ENCODE data around the gene SUPT3H. TPM values are rescaled to one million over a fixed set of nuclear protein-coding genes. Genes with fewer than 3 reads are reported as not detected.
A peak's percentile ranks its signal among the peaks of the same experiment; 100 is the strongest.

SUPT3H gene
- total RNA-seq, 1 donor: 10.6 TPM

DNA sequence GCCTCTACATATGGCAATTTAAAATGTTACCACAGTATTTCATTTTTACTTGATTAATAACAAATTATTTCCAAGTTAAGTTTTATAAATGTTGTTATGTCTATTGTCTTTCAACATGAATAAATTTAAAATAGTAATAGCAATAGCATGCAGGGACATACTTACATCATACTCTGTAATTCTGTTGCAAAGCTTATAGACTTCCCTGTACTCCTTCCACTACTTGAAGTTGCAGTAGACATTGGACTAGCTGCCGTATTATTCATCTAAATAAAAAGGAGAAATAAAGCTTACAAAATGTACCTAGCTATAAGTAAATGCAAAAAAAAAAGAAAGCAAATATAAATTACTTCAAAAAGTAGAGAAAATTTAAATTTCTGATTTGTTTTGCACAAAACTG, 12.7 kb downstream of the SUPT3H start:
- no peak for DNase-seq (ENCODE audit: low read depth)
- TF ChIP-seq, protein P1, sequence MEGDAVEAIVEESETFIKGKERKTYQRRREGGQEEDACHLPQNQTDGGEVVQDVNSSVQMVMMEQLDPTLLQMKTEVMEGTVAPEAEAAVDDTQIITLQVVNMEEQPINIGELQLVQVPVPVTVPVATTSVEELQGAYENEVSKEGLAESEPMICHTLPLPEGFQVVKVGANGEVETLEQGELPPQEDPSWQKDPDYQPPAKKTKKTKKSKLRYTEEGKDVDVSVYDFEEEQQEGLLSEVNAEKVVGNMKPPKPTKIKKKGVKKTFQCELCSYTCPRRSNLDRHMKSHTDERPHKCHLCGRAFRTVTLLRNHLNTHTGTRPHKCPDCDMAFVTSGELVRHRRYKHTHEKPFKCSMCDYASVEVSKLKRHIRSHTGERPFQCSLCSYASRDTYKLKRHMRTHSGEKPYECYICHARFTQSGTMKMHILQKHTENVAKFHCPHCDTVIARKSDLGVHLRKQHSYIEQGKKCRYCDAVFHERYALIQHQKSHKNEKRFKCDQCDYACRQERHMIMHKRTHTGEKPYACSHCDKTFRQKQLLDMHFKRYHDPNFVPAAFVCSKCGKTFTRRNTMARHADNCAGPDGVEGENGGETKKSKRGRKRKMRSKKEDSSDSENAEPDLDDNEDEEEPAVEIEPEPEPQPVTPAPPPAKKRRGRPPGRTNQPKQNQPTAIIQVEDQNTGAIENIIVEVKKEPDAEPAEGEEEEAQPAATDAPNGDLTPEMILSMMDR (IDR thresholded peaks at IDR 0.05; ENCODE audit: insufficient read depth, low read length): no peak

DNA sequence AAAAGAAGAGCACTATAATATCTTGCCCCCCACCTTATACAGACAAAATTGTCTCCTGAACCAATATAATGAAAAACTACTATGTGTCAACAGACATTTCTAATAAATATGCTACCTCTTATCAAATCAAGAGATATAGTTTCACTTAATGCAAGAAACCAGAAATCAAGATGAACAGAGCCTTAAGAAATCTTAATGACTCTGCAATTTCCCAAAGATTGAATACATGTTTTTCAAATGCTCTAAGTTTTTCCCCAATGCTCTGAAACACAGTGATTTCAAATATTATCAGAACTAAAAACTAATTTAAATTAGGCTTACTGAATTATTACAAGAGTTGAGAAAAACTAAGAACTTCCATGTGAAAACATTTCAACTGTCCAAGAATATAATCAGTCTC, 13.3 kb downstream of the SUPT3H start:
- DNase-seq (ENCODE audit: low read depth): no peak
- H3K4me3 ChIP-seq (ENCODE audit: low read depth, low read length): no peak overlapping the region
- TF ChIP-seq, protein P1 (IDR thresholded peaks at IDR 0.05; ENCODE audit: insufficient read depth, low read length): no peak

More for the DNA sequence above, 12.7 kb downstream of the SUPT3H start:
- no peak overlapping the region for H3K4me3 ChIP-seq (ENCODE audit: low read depth, low read length)

DNA sequence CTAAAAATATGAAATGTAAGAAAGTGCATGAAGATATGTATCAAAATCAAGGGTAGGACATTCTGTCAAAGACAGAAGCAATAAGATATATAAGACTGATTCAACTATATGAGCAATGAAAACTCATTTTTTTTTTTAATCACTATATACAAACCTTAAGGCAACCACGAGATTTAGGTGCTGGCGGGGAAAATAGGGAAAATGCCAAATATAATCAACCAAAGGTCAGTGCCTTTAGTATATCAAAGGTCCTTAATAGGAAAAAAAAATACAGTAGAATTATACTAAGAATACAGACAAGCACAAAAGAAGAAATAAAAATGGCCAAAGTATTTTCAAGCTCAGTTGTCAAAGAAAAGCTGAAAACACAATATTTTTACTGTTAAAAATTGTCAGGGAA, 24.1 kb downstream of the SUPT3H start:
- no peak for DNase-seq (ENCODE audit: low read depth)
- H3K4me3 ChIP-seq (ENCODE audit: low read depth, low read length): no peak overlapping the region
- TF ChIP-seq, protein P1 (IDR thresholded peaks at IDR 0.05; ENCODE audit: insufficient read depth, low read length): no peak

DNA sequence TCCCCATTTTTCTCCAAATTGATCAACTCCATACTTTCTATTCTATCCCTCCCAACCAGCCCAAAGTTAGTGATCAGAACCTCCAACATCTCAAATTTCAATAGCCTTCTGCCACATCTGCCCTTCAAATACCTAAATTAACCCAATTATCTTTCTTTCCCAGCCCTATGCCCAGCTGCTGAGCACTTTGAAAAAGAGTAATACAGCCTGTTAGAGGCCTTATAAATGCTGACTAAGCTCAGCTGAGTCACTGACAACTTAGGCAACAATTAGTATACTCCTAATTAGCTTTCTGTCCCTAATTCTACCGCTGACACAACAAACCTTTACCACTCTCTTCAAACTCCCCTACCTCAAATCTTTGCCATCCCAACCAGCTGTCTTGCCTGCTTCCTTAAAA, 26.1 kb downstream of the SUPT3H start:
- TF ChIP-seq, protein P1 (IDR thresholded peaks at IDR 0.05; ENCODE audit: insufficient read depth, low read length): no peak
- no peak for DNase-seq (ENCODE audit: low read depth)
- H3K4me3 ChIP-seq (ENCODE audit: low read depth, low read length): no peak overlapping the region

DNA sequence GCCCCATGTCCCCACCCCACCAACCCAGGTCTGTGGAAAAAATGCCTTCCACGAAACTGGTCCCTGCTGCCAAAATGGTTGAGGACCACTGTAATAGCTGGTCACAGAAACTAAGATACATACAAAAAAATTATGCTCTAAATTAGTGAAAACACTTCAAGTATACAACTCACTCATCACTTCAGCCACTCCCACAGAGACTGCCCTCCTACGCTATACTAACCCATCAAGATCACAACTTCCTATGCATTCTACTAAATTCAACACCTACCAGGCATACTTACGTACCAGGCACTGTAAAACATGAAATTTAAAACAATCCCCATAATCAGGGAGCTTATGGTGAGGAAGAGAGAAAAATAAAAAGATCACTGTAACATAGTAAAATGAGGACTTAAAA, 26.7 kb downstream of the SUPT3H start:
- no peak overlapping the region for H3K4me3 ChIP-seq (ENCODE audit: low read depth, low read length)
- TF ChIP-seq, protein P1 (IDR thresholded peaks at IDR 0.05; ENCODE audit: insufficient read depth, low read length): no peak
- no peak for DNase-seq (ENCODE audit: low read depth)

DNA sequence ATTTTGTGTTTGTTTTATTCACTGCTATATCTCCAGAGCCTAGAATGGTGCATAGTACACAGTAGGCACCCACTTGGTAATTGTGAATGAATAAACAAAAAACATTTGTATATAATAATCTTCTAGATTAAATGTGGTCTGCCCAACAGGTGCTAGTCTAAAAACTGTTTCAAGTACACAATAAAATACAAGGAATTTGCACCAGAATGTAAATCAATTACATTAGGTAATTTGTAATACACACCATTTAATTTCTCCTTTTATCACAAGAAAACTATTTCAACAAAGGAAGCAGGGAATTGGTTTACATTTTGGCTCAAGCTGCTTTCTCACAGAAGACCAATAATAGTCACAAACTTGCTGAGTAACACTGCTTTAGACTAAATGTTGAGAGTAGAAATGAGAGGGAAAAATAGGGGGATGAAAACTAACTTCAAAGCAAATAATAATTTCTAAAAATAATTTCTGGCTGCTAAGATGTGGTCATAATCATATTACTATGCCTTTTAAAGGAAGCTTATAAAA, 27.5 kb downstream of the SUPT3H start:
- TF ChIP-seq, protein P1 (IDR thresholded peaks at IDR 0.05; ENCODE audit: insufficient read depth, low read length): no peak
- DNase-seq (ENCODE audit: low read depth): peak; percentile 14
- H3K4me3 ChIP-seq (ENCODE audit: low read depth, low read length): no peak overlapping the region

DNA sequence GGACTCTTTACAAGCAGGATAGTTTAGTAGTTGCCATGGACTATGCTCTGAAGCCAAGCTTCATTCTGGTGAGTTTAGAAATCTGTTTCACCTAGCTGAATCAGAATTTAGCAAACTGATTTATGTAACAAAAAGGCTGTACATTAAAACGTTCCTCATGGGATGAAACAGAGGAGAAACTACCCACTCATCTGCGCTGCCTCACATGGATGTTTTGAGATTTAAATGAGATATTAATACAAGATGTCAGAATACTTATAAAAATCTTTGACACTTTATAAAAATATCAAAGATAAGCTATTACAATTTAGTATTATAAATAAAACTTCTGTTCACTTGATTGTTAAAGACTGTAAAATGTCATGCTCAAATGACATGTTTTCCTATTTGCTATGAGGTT, 32.8 kb downstream of the SUPT3H start:
- no peak overlapping the region for H3K4me3 ChIP-seq (ENCODE audit: low read depth, low read length)
- DNase-seq (ENCODE audit: low read depth): no peak
- TF ChIP-seq, protein P1 (IDR thresholded peaks at IDR 0.05; ENCODE audit: insufficient read depth, low read length): no peak

All from fibroblast of the aortic adventitia (primary cell).